WTC11 (cell line): Measurements from ENCODE around the gene RPL9.
"Not testable (repeated sequence)": the region's sequence is repeated elsewhere in the genome, so short reads cannot be mapped to it uniquely, and the experiment has no call there.

Experiments used
- CREB1 ChIP-seq: sonication (generic); formaldehyde crosslinking; IDR thresholded peaks from 2 replicates; pipeline ENCODE4 v1.8.0; 2023; ENCODE audit warnings: mild to moderate bottlenecking, missing genetic modification reagents
- CREM ChIP-seq: sonication (generic); formaldehyde crosslinking; IDR thresholded peaks from 2 replicates; pipeline ENCODE4 v1.8.1; 2022; ENCODE audit warnings: mild to moderate bottlenecking, missing genetic modification reagents, moderate library complexity
- ESRRA ChIP-seq: sonication (generic); formaldehyde crosslinking; IDR thresholded peaks from 2 replicates; pipeline ENCODE4 v1.8.1; 2022; ENCODE audit warnings: mild to moderate bottlenecking, missing genetic modification reagents, borderline replicate concordance
- ZNF121 ChIP-seq: sonication (generic); formaldehyde crosslinking; IDR thresholded peaks from 2 replicates; pipeline ENCODE4 v1.8.0; 2023; ENCODE audit warnings: missing genetic modification reagents
- TF ChIP-seq, protein P1 (sequence below): fragments of 200-600 bp; IDR thresholded peaks from 2 replicates; pipeline ENCODE4 v1.8.0; 2022; ENCODE audit warnings: antibody characterized with exemption
- TF ChIP-seq, protein P2 (sequence below): sonication (generic); formaldehyde crosslinking; IDR thresholded peaks from 2 replicates; pipeline ENCODE4 v1.8.1; 2023; ENCODE audit warnings: mild to moderate bottlenecking, missing genetic modification reagents
- TF ChIP-seq, protein P3 (sequence below): sonication (generic); formaldehyde crosslinking; IDR thresholded peaks from 2 replicates; pipeline ENCODE4 v1.8.0; 2022; ENCODE audit warnings: mild to moderate bottlenecking, missing genetic modification reagents
- TF ChIP-seq, protein P4 (sequence below): sonication (generic); formaldehyde crosslinking; IDR thresholded peaks from 2 replicates; pipeline ENCODE4 v1.8.0; 2022; ENCODE audit warnings: missing genetic modification reagents

DNA sequence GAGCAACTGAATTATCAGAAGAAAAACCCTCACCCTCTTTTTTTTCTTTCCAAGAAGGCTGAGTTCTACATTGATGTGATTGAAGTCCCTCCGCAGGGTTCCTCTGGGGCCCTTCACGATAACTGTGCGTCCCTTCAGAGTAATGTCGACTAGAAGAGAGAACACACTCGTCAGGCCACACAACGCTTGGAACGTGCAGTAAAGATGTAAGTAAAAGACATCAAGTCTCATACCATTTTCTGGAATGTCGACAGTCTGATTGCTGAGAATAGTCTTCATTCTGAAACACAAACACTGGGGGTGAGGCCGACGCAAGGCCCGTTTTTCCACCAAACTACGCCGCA lies 589 bp downstream of the RPL9 start:
- TF ChIP-seq, protein P1, sequence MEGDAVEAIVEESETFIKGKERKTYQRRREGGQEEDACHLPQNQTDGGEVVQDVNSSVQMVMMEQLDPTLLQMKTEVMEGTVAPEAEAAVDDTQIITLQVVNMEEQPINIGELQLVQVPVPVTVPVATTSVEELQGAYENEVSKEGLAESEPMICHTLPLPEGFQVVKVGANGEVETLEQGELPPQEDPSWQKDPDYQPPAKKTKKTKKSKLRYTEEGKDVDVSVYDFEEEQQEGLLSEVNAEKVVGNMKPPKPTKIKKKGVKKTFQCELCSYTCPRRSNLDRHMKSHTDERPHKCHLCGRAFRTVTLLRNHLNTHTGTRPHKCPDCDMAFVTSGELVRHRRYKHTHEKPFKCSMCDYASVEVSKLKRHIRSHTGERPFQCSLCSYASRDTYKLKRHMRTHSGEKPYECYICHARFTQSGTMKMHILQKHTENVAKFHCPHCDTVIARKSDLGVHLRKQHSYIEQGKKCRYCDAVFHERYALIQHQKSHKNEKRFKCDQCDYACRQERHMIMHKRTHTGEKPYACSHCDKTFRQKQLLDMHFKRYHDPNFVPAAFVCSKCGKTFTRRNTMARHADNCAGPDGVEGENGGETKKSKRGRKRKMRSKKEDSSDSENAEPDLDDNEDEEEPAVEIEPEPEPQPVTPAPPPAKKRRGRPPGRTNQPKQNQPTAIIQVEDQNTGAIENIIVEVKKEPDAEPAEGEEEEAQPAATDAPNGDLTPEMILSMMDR: not testable (repeated sequence)
- TF ChIP-seq CREB1; ZNF121 (CRISPR knock-in tag); ESRRA (CRISPR knock-in tag); CREM (CRISPR knock-in tag): not testable (repeated sequence)
- TF ChIP-seq, protein P2, sequence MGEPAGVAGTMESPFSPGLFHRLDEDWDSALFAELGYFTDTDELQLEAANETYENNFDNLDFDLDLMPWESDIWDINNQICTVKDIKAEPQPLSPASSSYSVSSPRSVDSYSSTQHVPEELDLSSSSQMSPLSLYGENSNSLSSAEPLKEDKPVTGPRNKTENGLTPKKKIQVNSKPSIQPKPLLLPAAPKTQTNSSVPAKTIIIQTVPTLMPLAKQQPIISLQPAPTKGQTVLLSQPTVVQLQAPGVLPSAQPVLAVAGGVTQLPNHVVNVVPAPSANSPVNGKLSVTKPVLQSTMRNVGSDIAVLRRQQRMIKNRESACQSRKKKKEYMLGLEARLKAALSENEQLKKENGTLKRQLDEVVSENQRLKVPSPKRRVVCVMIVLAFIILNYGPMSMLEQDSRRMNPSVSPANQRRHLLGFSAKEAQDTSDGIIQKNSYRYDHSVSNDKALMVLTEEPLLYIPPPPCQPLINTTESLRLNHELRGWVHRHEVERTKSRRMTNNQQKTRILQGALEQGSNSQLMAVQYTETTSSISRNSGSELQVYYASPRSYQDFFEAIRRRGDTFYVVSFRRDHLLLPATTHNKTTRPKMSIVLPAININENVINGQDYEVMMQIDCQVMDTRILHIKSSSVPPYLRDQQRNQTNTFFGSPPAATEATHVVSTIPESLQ: not testable (repeated sequence)
- TF ChIP-seq, protein P3, sequence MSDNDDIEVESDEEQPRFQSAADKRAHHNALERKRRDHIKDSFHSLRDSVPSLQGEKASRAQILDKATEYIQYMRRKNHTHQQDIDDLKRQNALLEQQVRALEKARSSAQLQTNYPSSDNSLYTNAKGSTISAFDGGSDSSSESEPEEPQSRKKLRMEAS (CRISPR knock-in tag): not testable (repeated sequence)
- TF ChIP-seq, protein P4, sequence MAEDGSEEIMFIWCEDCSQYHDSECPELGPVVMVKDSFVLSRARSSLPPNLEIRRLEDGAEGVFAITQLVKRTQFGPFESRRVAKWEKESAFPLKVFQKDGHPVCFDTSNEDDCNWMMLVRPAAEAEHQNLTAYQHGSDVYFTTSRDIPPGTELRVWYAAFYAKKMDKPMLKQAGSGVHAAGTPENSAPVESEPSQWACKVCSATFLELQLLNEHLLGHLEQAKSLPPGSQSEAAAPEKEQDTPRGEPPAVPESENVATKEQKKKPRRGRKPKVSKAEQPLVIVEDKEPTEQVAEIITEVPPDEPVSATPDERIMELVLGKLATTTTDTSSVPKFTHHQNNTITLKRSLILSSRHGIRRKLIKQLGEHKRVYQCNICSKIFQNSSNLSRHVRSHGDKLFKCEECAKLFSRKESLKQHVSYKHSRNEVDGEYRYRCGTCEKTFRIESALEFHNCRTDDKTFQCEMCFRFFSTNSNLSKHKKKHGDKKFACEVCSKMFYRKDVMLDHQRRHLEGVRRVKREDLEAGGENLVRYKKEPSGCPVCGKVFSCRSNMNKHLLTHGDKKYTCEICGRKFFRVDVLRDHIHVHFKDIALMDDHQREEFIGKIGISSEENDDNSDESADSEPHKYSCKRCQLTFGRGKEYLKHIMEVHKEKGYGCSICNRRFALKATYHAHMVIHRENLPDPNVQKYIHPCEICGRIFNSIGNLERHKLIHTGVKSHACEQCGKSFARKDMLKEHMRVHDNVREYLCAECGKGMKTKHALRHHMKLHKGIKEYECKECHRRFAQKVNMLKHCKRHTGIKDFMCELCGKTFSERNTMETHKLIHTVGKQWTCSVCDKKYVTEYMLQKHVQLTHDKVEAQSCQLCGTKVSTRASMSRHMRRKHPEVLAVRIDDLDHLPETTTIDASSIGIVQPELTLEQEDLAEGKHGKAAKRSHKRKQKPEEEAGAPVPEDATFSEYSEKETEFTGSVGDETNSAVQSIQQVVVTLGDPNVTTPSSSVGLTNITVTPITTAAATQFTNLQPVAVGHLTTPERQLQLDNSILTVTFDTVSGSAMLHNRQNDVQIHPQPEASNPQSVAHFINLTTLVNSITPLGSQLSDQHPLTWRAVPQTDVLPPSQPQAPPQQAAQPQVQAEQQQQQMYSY (CRISPR knock-in tag): not testable (repeated sequence)
